ENCODE measurements around the gene SOCS1.

The SOCS1 gene

GRCh38 chr16:11260596-11260966 is 4.6 kb upstream of the SOCS1 start:
- DNase-seq (ENCODE audit: low read depth): no peak

DNA sequence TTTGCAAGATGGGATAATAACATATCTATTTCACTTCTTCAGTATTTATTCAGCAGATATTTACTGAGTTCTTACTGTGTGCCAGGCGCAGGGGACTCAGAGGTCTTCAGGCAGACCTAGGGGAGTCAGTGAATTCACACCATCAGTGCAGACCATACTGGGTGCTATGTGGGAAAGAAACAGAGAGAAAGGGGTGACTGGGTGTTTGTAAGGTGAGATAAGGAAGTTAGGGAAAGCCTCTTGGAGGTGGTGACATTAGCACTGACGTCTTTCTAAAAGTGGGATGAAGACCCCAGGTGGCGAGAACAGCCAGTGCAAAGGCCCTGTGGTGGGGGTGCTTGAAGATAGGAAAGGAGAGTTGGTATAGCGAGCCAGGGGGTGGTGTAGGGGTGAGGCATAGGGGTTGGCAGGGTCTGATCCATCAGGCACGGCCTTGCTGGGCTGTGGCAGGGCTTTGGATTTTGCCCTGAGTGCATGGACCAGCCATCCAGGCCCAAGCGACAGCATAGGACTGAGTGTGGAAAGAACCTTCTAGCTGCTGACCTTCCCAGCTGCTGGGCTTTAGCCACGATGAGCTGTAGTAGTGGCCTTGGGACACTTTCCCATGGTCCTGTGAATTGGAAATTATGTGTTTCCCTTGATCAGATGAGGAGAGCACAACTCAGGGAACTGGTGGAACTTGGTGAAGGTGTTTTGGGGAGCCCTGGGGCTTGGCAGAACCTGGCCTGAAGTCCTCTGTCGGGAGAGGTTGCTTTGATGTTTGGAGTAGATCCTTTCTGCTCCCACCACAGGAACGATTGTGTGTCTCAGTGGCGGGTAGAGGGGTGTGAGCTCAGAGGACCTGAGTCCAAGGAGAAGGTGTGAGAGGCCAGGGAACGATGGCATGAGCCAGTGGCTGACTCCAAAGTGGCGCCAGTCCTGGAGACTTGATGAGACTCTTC is 3.9 kb upstream of the SOCS1 start:
- DNase-seq (ENCODE audit: low read depth): no peak

- DNase-seq (ENCODE audit: low read depth): peak; percentile 13
These were observed 2.8 kb upstream of the SOCS1 start for GRCh38 chr16:11258553-11259492.

GRCh38 chr16:11257131-11257938 is 1.3 kb upstream of the SOCS1 start:
- DNase-seq (ENCODE audit: low read depth): peak; percentile 84

GRCh38 chr16:11256661-11257130 is 692 bp upstream of the SOCS1 start:
- peak; percentile 59 for DNase-seq (ENCODE audit: low read depth)

- DNase-seq (ENCODE audit: low read depth): peak; percentile 71
These were observed 879 bp downstream of the SOCS1 start for GRCh38 chr16:11254913-11255736.

DNA sequence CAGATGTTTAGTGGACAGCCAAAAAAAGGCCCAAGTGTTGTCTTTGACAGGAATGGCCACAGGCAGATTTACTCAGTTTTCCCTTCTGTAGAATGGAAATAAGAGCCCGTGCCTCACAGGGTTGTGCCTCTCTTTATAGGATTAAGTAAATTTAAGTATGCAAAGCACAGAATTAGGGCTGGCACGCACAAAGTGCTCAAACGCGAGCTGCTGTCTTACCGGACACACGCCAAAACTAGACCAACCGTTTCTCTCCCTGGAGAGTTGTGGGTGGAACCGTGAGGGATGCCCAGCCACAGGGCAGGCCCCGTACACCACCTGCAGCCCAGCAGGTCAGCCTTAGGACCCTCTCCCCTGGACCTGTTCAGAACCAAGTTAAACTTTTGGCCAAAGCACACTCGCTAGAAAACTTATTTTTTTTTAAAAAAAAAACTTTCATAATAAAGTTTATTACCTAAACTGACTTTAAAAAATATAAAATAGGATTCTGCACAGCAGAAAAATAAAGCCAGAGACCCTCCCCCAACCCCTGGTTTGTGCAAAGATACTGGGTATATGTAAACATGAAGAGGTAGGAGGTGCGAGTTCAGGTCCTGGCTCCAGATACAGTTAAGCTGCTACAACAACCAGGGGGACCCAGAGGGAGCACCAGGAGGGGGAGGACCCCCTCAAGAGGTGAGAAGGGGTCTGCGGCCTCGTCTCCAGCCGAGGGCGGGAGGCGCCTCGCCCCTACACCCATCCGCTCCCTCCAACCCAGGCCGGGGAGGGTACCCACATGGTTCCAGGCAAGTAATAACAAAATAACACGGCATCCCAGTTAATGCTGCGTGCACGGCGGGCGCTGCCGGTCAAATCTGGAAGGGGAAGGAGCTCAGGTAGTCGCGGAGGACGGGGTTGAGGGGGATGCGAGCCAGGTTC is 1.8 kb downstream of the SOCS1 start:
- DNase-seq (ENCODE audit: low read depth): no peak

- peak; percentile 27 for DNase-seq (ENCODE audit: low read depth)
These were observed 2.7 kb downstream of the SOCS1 start for GRCh38 chr16:11253009-11253994.

DNA sequence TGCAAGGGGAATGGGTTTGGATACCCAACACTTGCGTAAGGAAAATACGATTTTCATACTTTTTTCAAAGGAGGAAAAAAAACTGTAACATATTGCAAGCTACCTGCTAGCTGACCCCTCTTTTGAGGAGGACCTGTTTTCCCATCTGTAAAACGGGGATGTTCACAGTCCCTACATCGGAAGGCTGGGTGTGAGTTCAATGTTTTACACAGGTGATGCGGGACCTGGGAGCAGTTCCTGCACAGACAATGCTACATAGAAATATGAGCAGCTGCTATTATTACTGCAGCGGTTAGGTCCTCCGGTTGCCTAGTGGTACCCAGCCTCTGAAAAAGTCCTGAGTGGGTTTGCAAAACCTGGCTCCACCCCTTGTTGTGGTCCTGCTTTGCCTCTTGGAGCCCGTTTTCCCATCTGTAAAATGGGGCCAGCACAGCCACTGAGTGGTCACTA is 3.5 kb downstream of the SOCS1 start:
- DNase-seq (ENCODE audit: low read depth): no peak

GRCh38 chr16:11251525-11252481 is 4.2 kb downstream of the SOCS1 start:
- peak; percentile 67 for DNase-seq (ENCODE audit: low read depth)

GRCh38 chr16:11250786-11251524 is 5.0 kb downstream of the SOCS1 start:
- DNase-seq (ENCODE audit: low read depth): no peak

- peak; percentile 44 for DNase-seq (ENCODE audit: low read depth)
These were observed 5.8 kb downstream of the SOCS1 start for GRCh38 chr16:11250091-11250785.

DNA sequence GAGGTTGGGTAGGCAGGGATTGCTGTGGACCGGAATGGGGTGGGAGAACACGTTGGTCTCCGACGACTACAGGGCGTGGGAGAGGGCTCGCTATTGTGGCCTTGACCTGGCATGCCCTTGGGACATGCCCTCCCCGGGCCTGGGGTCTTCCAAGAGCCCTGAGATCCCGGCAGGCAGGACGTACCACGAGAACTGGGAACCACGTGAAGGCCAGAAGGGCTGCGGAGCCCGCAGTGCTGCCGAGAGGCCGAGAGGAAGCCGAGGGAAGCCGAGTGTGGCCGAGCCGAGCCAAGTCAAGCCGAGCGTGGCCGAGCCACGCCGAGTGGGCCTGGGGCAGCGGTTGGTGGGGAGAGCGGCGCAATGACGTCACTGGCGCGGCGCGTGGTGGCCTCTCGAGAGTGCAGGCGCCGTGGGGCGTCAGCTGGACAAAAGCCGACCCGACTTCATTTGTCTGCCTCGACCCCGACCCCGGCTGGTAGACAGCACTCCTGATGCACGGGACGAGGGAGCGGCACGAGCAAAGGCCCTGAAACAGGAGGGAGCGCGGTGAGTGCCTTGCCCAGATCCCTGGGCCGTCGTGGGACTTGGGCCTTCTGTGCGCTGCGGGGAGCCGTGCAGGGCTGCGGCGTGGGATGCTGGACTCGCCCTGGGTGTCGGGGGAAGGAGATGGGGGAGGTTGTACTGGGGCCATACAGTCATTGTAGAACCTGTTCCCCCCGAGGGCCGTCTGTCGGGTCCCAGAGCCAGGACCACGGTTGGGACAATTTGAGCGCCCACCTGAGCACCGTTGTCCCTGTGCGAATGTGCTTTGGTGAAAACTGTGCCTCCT is 6.6 kb downstream of the SOCS1 start:
- no peak for DNase-seq (ENCODE audit: low read depth)

DNA sequence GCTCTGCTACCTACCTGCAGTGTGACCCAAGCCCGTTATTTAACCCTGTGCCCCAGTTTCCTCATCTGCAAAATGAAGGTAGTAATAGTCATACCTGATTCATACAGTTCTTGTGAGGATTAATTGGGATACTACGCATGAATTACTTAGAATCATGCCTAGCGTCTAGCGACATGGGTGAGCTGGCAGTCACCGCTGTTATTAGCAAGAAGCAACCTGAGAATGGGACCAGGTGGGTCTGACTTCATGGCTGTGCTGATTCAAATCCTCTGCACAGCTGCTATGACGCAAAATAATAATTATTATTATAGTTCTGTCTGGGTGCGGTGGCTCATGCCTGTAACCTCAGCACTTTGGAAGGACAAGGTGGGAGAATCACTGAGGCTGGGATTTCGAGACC is 7.9 kb downstream of the SOCS1 start:
- DNase-seq (ENCODE audit: low read depth): no peak

GRCh38 chr16:11245988-11246387 is 10.0 kb downstream of the SOCS1 start:
- DNase-seq (ENCODE audit: low read depth): no peak

Data from iris pigment epithelial cell (primary cell).